Endometrium (tissue), 2 donors: ENCODE data around the gene ZNF546.
"Not testable (repeated sequence)": the region's sequence is repeated elsewhere in the genome, so short reads cannot be mapped to it uniquely, and the experiment has no call there.

Source experiments
- FAIRE-seq: peaks from 2 replicates; lab custom pipeline; 2012; peaks lifted over from hg19 to GRCh38; lab: Jason Lieb, UNC
- donor health status: control.
- donor health status: control.

Gene ZNF546

GRCh38 chr19:39986643-39987042 lies 10.2 kb upstream of the ZNF546 start:
- no peak for FAIRE-seq

- FAIRE-seq, result no peak
Measured at GRCh38 chr19:39987167-39987566, 9.7 kb upstream of the ZNF546 start.

- no peak for FAIRE-seq
Measured at GRCh38 chr19:39987596-39987995, 9.3 kb upstream of the ZNF546 start.

GRCh38 chr19:39993605-39994004 lies 3.3 kb upstream of the ZNF546 start:
- no peak for FAIRE-seq

GRCh38 chr19:39994361-39994760 lies 2.5 kb upstream of the ZNF546 start:
- no peak for FAIRE-seq

- FAIRE-seq, result no peak
Measured at GRCh38 chr19:39995794-39996193, 1.1 kb upstream of the ZNF546 start.

- no peak for FAIRE-seq
Measured at GRCh38 chr19:39996218-39996810, 546 bp upstream of the ZNF546 start.

- FAIRE-seq, result no peak
Measured at GRCh38 chr19:39997638-39998216, 867 bp downstream of the ZNF546 start.

GRCh38 chr19:39998501-39998900 lies 1.6 kb downstream of the ZNF546 start:
- FAIRE-seq, result no peak

GRCh38 chr19:40005691-40006272 lies 8.9 kb downstream of the ZNF546 start:
- FAIRE-seq, result no peak

- FAIRE-seq, result no peak
Measured at GRCh38 chr19:40006273-40006691, 9.4 kb downstream of the ZNF546 start.

- no peak for FAIRE-seq
Measured at GRCh38 chr19:40009674-40010073, 12.8 kb downstream of the ZNF546 start.

- FAIRE-seq, result no peak
Measured at GRCh38 chr19:40013991-40014390, 17.1 kb downstream of the ZNF546 start.

GRCh38 chr19:40023969-40024368 lies 27.1 kb downstream of the ZNF546 start:
- FAIRE-seq, result no peak

GRCh38 chr19:40025938-40026596 lies 29.2 kb downstream of the ZNF546 start:
- FAIRE-seq, result no peak

- no peak for FAIRE-seq
Measured at GRCh38 chr19:40026597-40026970, 29.7 kb downstream of the ZNF546 start.

- FAIRE-seq, result no peak
Measured at GRCh38 chr19:40033989-40034560, 37.2 kb downstream of the ZNF546 start.

GRCh38 chr19:40035996-40036395 lies 39.1 kb downstream of the ZNF546 start:
- no peak for FAIRE-seq

- not testable (repeated sequence) for FAIRE-seq
Measured at GRCh38 chr19:40038047-40038446, 41.2 kb downstream of the ZNF546 start.

- FAIRE-seq, result not testable (repeated sequence)
Measured at GRCh38 chr19:40041718-40042117, 44.9 kb downstream of the ZNF546 start.

GRCh38 chr19:40053491-40053890 lies 56.6 kb downstream of the ZNF546 start:
- FAIRE-seq, result no peak

- no peak for FAIRE-seq
Measured at GRCh38 chr19:40054632-40055031, 57.8 kb downstream of the ZNF546 start.

- FAIRE-seq, result no peak
Measured at GRCh38 chr19:40055049-40055448, 58.2 kb downstream of the ZNF546 start.
